PC-3 (cell line): ENCODE data around the gene RNF183. TPM values are rescaled to one million over a fixed set of nuclear protein-coding genes. Genes with fewer than 3 reads are reported as not detected.

ENCODE experiments used
- ATAC-seq: fragments of 200-7000 bp; cut with Tn5 transposase; 2 replicates; pipeline ENCODE4 v1.9.1; 2020; ENCODE audit warnings: mild to moderate bottlenecking, moderate library complexity
- BruUV-seq: library from RNA; stranded (reverse); fragments of 400-500 nt; replicated peaks from 2 replicates; lab custom pipeline; 2021; lab: Mats Ljungman, UMichigan
- CTCF ChIA-PET: fragments of 300-600 bp; sonication (Branson Sonifier 250); formaldehyde crosslinking; loops from one replicate; lab custom pipeline; 2022; ENCODE audit warnings: antibody characterized with exemption; lab: Charles Lee
- POLR2A ChIA-PET: fragments of 300-600 bp; sonication (Branson Sonifier 250); formaldehyde crosslinking; loops from one replicate; lab custom pipeline; 2022; ENCODE audit warnings: antibody characterized with exemption; ENCODE audit not compliant: unreplicated experiment; lab: Charles Lee
- DNase-seq: peaks from one replicate; pipeline ENCODE4 v3.0.0-alpha.2; 2015
- H2AFZ ChIP-seq: fragments of 300-600 bp; sonication (generic); 2 replicates; pipeline ENCODE4 v1.6.0; 2016; ENCODE audit warnings: antibody characterized with exemption, low read length
- H3F3A ChIP-seq: fragments of 300-600 bp; sonication (generic); one replicate; pipeline ENCODE4 v1.6.0; 2017; ENCODE audit warnings: antibody characterized with exemption, low read length, control low read depth, mild to moderate bottlenecking; ENCODE audit not compliant: unreplicated experiment
- H3K27ac ChIP-seq: fragments of 300-600 bp; sonication (generic); 2 replicates; pipeline ENCODE4 v1.5.1; 2016; ENCODE audit warnings: mild to moderate bottlenecking, low read length
- H3K27me3 ChIP-seq: fragments of 300-600 bp; sonication (generic); 2 replicates; pipeline ENCODE4 v1.6.1; 2016; ENCODE audit warnings: low read length, mixed read lengths
- H3K36me3 ChIP-seq: fragments of 300-600 bp; sonication (generic); 2 replicates; pipeline ENCODE4 v1.6.1; 2016; ENCODE audit warnings: low read depth, mixed run types, low read length, mixed read lengths
- H3K4me1 ChIP-seq: fragments of 300-600 bp; sonication (generic); 2 replicates; pipeline ENCODE4 v1.5.1; 2016; ENCODE audit warnings: low read length; ENCODE audit not compliant: insufficient read depth
- H3K4me2 ChIP-seq: fragments of 300-600 bp; sonication (generic); 2 replicates; pipeline ENCODE4 v1.6.0; 2016; ENCODE audit warnings: low read length
- H3K4me3 ChIP-seq: fragments of 300-600 bp; sonication (generic); 2 replicates; pipeline ENCODE4 v1.5.1; 2016; ENCODE audit warnings: mild to moderate bottlenecking, low read length, mixed read lengths
- H3K79me2 ChIP-seq: fragments of 300-600 bp; sonication (generic); 2 replicates; pipeline ENCODE4 v1.6.1; 2017; ENCODE audit warnings: low read length, mixed read lengths
- H3K9ac ChIP-seq: fragments of 300-600 bp; sonication (generic); 2 replicates; pipeline ENCODE4 v1.6.0; 2016; ENCODE audit warnings: mild to moderate bottlenecking, low read length
- H3K9me2 ChIP-seq: fragments of 300-600 bp; sonication (generic); replicated peaks from 2 replicates; pipeline ENCODE4 v1.6.1; 2016; ENCODE audit warnings: mixed run types, low read length, mixed read lengths
- H3K9me3 ChIP-seq: fragments of 300-600 bp; sonication (generic); 2 replicates; pipeline ENCODE4 v1.6.1; 2016; ENCODE audit warnings: low read length, mixed read lengths
- H4K20me1 ChIP-seq: fragments of 300-600 bp; sonication (generic); 2 replicates; pipeline ENCODE4 v1.6.1; 2016; ENCODE audit warnings: low read length, mixed read lengths
- EZH2 ChIP-seq: fragments of 300-600 bp; sonication (generic); IDR thresholded peaks from one replicate; pipeline ENCODE4 v1.6.1; 2017; ENCODE audit warnings: antibody characterized with exemption, mild to moderate bottlenecking, low read length; ENCODE audit not compliant: unreplicated experiment
- EZH2phosphoT487 ChIP-seq: fragments of 300-600 bp; sonication (generic); IDR thresholded peaks from 2 replicates; pipeline ENCODE4 v1.6.1; 2018; ENCODE audit warnings: mild to moderate bottlenecking, antibody characterized with exemption, low read length, borderline replicate concordance
- intact Hi-C: fragments of 100-400 bp; cut with micrococcal nuclease; formaldehyde crosslinking; loops from 2 replicates; pipeline ENCODE4 v1.9.0; 2023
- total RNA-seq: library from RNA; depleted of rRNA; stranded (reverse); fragments of >200 nt; gene quantifications from 2 replicates; pipeline ENCODE4 v1.2.3, GENCODE V29; 2014
- TF ChIP-seq, protein P1 (sequence below): fragments of 300-600 bp; sonication (generic); conservative IDR thresholded peaks from 2 replicates; pipeline ENCODE4 v1.5.1; 2017; ENCODE audit warnings: antibody characterized with exemption, low read depth, mild to moderate bottlenecking, low read length

RNF183 gene
- total RNA-seq, 1 experiment from 2014 or later = not detected

DNA sequence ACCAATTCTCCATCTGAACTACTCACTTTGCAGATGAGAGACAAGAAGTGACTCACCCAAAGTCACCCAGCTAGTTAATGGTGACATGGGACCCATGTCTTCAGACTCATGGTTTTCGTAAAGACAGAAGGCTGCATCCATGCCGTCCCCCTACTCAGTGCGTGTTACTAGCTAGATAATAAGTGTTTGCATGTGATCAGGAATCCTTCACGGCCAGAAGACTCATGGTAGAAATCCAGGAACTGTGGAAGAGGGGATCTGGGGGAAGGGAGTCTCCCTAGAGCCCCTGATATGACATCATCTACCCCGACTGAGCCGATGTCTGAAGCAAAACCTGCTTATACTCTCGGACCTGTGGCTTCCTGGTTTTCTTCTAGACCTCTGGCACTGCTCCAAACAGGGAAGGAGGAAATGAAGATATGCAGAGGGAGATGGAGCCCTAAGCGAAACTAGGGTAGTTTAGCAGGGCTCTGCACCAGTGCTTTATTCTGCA lies 3.3 kb downstream of the RNF183 start:
- CTCF ChIA-PET = no interaction called here
- no peak overlapping the region for H3K27ac ChIP-seq
- H3K4me3 ChIP-seq = no peak overlapping the region
- ATAC-seq (no peak), DNase-seq (no peak)
- H3K27me3 ChIP-seq = no peaks in the 10 kb centered on the region
- no peaks in the 10 kb centered on the region for H3F3A ChIP-seq
- H3K4me2 ChIP-seq = no peak overlapping the region
- no peaks in the 10 kb centered on the region for H3K36me3 ChIP-seq
- H3K9me2 ChIP-seq = no peaks in the 10 kb centered on the region
- no peaks in the 10 kb centered on the region for H3K79me2 ChIP-seq
- no peaks in the 10 kb centered on the region for H4K20me1 ChIP-seq
- no peaks in the 10 kb centered on the region for H3K4me1 ChIP-seq
- POLR2A ChIA-PET = no interaction called here
- intact Hi-C loops = loop anchor here (10.0 kb wide), 1 partner anchor 355 kb away; no protein-coding TSS in a partner anchor
- no peak overlapping the region for H3K9ac ChIP-seq
- no peaks in the 10 kb centered on the region for H3K9me3 ChIP-seq
- TF ChIP-seq EZH2 (no peak), EZH2phosphoT487 (no peak)
- TF ChIP-seq, protein P1, sequence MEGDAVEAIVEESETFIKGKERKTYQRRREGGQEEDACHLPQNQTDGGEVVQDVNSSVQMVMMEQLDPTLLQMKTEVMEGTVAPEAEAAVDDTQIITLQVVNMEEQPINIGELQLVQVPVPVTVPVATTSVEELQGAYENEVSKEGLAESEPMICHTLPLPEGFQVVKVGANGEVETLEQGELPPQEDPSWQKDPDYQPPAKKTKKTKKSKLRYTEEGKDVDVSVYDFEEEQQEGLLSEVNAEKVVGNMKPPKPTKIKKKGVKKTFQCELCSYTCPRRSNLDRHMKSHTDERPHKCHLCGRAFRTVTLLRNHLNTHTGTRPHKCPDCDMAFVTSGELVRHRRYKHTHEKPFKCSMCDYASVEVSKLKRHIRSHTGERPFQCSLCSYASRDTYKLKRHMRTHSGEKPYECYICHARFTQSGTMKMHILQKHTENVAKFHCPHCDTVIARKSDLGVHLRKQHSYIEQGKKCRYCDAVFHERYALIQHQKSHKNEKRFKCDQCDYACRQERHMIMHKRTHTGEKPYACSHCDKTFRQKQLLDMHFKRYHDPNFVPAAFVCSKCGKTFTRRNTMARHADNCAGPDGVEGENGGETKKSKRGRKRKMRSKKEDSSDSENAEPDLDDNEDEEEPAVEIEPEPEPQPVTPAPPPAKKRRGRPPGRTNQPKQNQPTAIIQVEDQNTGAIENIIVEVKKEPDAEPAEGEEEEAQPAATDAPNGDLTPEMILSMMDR = no peak
- H2AFZ ChIP-seq = no peak overlapping the region
- no TSS peak for BruUV-seq

GRCh38 chr9:113298924-113299770 lies 4.0 kb downstream of the RNF183 start:
- TF ChIP-seq, protein P1 = no peak
- no peak for TF ChIP-seq EZH2phosphoT487
- no TSS peak for BruUV-seq
- H3K9me3 ChIP-seq = no peaks in the 10 kb centered on the region
- H3K27ac ChIP-seq = no peak overlapping the region
- ATAC-seq = no peak
- H3K4me1 ChIP-seq = no peaks in the 10 kb centered on the region
- no peak overlapping the region for H3K4me3 ChIP-seq
- no peak overlapping the region for H3K9ac ChIP-seq
- H4K20me1 ChIP-seq = no peaks in the 10 kb centered on the region
- no peaks in the 10 kb centered on the region for H3K79me2 ChIP-seq
- no peaks in the 10 kb centered on the region for H3K36me3 ChIP-seq
- no peaks in the 10 kb centered on the region for H3F3A ChIP-seq
- no peak overlapping the region for H2AFZ ChIP-seq
- no peak overlapping the region for H3K4me2 ChIP-seq
- CTCF ChIA-PET = no interaction called here
- no peaks in the 10 kb centered on the region for H3K9me2 ChIP-seq
- no peaks in the 10 kb centered on the region for H3K27me3 ChIP-seq
- intact Hi-C loops = no loop called here
- DNase-seq = no peak
- POLR2A ChIA-PET = no interaction called here

GRCh38 chr9:113298311-113298710 lies 4.9 kb downstream of the RNF183 start:
- no peak overlapping the region for H2AFZ ChIP-seq
- H3K9me3 ChIP-seq = no peaks in the 10 kb centered on the region
- H3K9me2 ChIP-seq = no peaks in the 10 kb centered on the region
- ChIA-PET POLR2A (no interaction called here), CTCF (no interaction called here)
- TF ChIP-seq EZH2phosphoT487 (no peak), EZH2 (no peak)
- TF ChIP-seq, protein P1 = no peak
- no peaks in the 10 kb centered on the region for H3F3A ChIP-seq
- no peaks in the 10 kb centered on the region for H3K4me1 ChIP-seq
- intact Hi-C loops = no loop called here
- DNase-seq = no peak
- H4K20me1 ChIP-seq = no peaks in the 10 kb centered on the region
- 0 out of 2 replicates have a peak, but pooled peaks cover 2% of the 10 kb centered on the region for H3K36me3 ChIP-seq
- H3K79me2 ChIP-seq = no peaks in the 10 kb centered on the region
- H3K27me3 ChIP-seq = no peaks in the 10 kb centered on the region
- H3K4me3 ChIP-seq = no peak overlapping the region
- BruUV-seq = no TSS peak
- H3K4me2 ChIP-seq = no peak overlapping the region
- H3K9ac ChIP-seq = no peak overlapping the region
- no peak overlapping the region for H3K27ac ChIP-seq
- ATAC-seq = no peak
